Esophagus muscularis mucosa (tissue), 3 donors: Measurements from ENCODE around the gene DAPK1.

Experiments
- POLR2AphosphoS5 ChIP-seq, 2 donors: sonication (generic); formaldehyde crosslinking; IDR thresholded peaks; one replicate each; pipeline ENCODE4 v1.6.1; 2017; ENCODE audit warnings: antibody characterized with exemption in 2 of 2
- TF ChIP-seq, protein P1 (sequence below), 3 experiments: fragments of 200-600 bp in 2 of 3; fragments of 450-650 bp in 1 of 3; sonication (generic) in 2 of 3; IDR thresholded peaks; one replicate each; pipeline ENCODE4 v1.5.1; 2017 to 2019; ENCODE audit warnings: antibody characterized with exemption in 3 of 3, mild to moderate bottlenecking in 2 of 3, moderate library complexity in 1 of 3

DNA sequence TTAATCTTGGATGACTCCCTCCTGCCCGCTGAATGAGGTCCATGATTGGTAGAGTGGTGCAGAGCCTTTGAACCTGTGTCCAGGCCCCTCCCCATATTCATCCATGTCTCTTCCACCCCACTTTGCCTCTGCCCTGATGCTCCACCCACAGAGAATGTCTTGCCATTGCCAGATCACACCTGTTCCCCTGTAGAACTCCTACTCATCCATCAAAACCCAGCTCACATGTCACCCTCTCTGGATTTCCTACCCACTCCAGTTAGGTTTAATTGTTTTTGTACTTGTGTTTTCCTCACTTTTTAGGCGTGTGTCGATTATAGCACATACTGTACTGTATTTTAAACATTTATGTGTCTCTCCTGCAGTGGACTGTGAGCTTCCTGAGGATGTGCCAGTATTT is 121.3 kb downstream of the DAPK1 start:
- TF ChIP-seq, protein P1, sequence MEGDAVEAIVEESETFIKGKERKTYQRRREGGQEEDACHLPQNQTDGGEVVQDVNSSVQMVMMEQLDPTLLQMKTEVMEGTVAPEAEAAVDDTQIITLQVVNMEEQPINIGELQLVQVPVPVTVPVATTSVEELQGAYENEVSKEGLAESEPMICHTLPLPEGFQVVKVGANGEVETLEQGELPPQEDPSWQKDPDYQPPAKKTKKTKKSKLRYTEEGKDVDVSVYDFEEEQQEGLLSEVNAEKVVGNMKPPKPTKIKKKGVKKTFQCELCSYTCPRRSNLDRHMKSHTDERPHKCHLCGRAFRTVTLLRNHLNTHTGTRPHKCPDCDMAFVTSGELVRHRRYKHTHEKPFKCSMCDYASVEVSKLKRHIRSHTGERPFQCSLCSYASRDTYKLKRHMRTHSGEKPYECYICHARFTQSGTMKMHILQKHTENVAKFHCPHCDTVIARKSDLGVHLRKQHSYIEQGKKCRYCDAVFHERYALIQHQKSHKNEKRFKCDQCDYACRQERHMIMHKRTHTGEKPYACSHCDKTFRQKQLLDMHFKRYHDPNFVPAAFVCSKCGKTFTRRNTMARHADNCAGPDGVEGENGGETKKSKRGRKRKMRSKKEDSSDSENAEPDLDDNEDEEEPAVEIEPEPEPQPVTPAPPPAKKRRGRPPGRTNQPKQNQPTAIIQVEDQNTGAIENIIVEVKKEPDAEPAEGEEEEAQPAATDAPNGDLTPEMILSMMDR (IDR thresholded peaks at IDR 0.05): no peak
- no peak for TF ChIP-seq POLR2AphosphoS5 (IDR thresholded peaks at IDR 0.05)
